Colon (tissue), 2 donors: Measurements from ENCODE around the gene SOD3.

Experiments used
- FAIRE-seq: peaks from 2 replicates; lab custom pipeline; 2012; peaks lifted over from hg19 to GRCh38; lab: Jason Lieb, UNC
- donor health status: control.
- donor health status: control.

The SOD3 gene, protein sequence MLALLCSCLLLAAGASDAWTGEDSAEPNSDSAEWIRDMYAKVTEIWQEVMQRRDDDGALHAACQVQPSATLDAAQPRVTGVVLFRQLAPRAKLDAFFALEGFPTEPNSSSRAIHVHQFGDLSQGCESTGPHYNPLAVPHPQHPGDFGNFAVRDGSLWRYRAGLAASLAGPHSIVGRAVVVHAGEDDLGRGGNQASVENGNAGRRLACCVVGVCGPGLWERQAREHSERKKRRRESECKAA

DNA sequence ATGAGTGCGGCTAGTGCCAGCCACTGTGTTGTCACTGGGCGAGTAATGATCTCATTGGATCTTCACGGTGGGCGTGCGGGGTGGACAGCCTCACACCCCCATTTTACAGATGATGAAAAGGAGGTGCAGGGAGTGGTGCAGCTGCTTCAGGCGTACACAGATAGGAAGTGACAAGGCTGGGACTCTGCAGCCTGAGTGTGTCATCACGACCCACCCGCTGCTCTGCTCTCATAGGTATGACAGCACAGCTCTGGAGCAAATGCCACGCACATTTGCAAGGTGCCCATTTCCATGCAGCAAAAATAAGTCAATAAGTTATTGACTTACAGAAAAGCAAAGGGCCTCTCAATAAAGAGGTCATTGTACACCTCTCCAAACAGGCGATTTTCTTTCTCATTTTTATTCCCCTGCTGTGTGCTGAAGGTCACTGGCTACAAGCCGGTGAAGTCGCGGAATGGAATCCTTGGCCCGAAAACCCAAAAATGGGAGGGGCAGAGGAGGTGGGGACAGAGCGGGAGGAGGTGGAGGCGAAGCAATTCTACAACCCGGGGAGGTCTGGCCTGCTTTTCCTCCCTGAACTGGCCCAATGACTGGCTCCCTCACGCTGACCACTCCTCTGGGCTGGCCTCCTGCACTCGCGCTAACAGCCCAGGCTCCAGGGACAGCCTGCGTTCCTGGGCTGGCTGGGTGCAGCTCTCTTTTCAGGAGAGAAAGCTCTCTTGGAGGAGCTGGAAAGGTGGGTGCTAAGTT lies at the start of gene SOD3:
TSS of gene SOD3 (plus strand) at position 658 of the 750 bp plus-strand sequence. CDS start 3,949 bp downstream, outside the sequence.
- FAIRE-seq = no peak

DNA sequence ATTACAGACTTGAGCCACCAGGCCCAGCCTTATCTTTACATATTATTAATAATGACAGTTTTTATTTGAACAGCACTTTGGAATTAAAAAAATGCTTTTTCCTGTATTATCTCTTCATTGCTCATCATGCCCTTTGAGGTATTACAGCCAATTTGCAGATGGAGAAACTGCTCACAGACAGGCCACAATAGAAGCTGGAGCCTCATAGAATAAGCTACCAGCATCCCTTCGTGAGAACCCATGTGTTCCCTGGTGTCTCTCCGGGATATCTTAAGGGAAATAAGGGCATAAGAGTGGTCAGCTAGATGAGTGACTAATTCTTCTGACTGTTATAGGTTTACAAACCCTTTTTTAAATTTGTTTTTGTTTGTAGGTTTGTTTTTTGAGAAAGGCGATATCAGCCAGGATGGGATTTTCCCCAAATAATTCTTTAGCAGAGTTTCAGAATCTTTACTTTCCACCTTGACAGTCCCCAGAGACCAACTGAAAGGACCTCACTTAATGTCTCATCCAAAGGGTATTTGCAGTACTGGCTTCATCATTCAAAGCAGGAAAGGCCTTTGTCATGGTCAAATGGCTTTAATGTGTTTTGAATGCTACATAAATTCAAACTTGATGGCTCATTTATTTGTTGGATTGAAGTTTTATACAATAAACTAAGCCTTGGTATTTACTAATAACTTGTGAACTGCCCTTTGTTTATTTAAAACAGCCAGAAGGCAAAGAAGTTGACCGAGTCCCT lies 48.0 kb upstream of the SOD3 start:
- no peak for FAIRE-seq

GRCh38 chr4:24748023-24748422 lies 47.4 kb upstream of the SOD3 start:
- FAIRE-seq = no peak

DNA sequence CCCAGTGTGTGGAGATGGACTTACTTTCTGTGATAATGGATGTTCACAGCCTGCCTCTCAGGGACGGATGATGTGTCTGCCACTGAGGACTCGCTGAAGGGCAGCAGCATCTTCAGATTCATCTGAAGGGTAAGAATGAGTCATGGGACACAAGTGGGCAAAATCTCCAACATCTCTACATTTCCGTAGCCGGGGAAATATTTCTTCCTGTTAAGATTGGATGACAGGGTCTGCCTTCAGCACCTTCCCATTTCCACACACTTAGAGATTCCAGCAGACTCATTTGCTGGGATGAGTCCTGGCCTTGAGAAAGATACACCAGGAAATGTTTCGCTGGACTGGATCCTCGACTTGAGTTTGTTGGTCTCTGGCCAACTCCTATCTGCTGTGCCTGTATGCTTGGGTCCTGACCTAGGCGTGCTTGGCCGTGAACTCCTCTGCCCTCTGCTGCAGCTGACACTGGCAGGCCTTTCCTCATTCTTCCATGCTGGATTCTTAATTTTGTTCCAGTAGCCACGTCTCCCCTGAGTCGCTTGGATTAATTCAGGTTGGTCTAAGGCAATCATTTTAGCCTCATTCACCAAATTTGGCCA lies 46.5 kb upstream of the SOD3 start:
- no peak for FAIRE-seq

GRCh38 chr4:24750106-24750505 lies 45.3 kb upstream of the SOD3 start:
- FAIRE-seq = no peak

DNA sequence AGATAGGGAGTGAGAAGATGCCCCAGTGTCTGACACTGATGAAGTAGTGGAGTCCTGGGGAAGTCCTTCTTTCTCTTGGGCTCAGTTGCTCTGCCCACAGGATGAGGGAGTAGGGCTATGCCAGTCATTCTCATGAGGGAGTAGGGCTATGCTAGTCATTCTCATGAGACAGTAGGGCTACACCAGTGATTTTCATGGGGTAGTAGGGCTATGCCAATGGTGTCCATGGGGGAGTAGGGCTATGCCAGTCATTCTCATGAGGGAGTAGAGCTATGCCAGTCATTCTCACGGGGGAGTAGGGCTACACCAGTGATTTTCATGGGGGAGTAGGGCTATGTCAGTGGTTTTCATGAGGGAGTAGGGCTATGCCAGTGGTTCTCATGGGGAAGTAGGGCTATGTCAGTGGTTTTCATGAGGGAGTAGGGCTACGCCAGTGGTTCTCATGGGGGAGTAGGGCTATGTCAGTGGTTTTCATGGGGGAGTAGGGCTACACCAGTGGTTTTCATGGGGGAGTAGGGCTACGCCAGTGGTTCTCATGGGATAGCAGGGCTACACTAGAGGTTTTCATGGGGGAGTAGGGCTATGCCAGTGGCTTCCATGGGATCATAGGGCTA lies 43.3 kb upstream of the SOD3 start:
- no peak for FAIRE-seq

DNA sequence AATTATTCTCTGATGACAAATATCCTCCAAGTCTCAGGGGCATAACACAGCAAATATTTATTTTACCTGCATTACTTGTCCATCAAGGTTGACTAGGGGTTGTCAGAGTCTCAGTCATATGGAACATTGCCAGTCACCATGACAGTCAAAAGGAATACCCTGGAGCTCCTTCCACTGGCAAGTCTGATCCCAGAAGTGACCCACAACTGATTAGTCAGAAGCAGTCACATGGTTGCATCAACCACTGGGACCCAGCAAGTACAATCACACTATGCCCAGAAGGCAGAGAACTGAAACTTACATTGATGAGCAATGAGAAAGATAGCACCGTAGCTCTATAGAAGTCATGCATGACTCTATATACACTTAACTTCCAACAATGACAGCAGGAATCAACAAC lies 41.9 kb upstream of the SOD3 start:
- FAIRE-seq = no peak

GRCh38 chr4:24754571-24754970 lies 40.8 kb upstream of the SOD3 start:
- FAIRE-seq = no peak

DNA sequence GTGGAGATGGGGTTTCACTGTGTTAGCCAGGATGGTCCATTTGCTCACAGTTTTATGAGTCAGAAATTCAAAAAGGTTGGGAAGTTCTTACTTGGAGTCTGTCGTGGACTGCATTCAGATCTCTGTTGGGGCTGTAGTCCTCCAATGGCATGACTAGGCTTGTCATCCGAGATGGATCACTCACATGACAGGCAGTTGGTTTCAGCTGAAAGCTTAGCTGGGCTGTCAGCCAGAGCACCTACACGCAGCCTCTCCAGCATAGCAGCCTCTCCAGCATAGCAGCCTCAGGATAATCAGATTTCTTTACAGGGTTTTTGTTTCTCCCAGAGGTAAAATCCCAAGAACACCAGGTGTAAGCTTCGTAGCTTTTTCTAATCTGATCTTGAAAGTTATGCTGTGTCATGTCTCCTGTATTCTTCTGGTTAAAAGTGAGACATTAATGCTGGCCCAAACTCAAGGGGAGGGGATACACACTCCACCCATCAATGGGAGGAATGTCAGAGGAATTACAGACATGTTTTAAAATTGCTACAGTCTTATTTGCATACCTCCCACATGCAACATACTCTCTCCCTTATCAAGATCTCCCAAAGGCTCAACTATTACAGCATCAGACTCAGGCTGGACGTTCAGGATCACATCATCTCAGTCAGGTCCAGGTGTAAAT lies 31.6 kb upstream of the SOD3 start:
- no peak for FAIRE-seq

DNA sequence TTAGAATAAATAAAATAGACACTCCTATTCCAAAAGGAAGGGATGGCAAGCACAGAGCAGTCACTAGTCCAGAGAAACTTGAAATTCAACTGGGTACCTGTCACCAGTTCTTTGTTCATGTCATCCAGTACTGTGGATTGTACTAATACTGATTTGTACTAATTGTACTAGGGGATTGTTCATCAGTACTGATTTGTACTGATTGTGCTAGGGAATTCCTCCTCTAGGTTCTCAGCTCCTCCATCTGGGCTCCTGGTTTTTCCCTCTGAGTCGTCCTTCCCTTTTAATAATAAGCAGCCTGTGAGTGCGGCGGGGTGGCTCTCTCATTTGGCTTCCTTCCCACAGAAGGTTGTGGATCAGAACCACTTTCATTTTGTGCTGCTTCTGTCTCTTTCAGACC lies 31.0 kb upstream of the SOD3 start:
- no peak for FAIRE-seq

DNA sequence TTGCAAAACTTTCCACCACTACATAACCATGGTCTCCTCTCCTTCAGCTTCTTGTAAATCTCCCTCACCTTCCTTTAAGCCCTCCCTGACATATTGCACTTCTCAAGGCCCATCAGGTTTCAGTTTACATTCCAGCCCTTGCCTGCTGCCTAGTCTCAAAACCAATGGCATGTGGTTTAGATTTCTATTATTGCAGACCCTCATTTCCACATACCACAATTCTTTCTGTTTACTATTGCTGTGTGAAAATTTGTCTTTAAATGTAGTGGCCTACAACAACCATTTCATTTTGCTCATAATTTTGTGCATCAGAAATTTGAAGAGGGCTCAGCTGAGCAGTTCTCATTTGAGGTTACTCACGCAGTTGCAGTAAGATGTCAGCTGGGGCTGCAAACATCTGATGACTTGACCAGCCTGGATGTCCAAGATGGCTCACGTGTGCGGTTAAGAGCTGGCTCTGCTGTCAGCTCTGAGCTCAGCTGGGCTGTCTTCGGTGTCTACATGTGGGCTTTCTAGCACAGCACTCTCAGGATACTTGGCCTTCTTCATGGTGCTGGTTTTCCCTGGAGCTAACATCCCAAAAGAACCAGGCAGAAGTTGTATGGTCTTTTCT lies 29.9 kb upstream of the SOD3 start:
- no peak for FAIRE-seq

DNA sequence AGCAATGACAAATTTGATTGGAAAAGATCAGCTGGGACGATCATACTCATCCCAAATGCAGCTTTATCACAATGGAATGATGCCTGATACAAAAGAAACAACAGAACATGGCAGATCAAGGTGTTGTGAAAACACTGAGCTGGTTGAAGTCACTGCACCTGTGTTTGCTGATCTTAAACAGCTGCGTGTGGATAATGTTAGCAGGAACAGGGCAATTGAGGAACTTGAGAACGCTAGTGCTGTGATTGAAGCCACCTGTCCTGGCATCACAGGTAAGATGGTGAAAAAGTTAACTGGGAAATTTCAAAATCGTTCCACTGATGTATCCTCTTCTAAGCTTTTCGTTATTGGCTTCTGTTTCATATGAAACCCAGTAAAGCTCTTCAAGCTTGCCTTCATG lies 27.4 kb upstream of the SOD3 start:
- no peak for FAIRE-seq

GRCh38 chr4:24768604-24769003 lies 26.8 kb upstream of the SOD3 start:
- FAIRE-seq = no peak

DNA sequence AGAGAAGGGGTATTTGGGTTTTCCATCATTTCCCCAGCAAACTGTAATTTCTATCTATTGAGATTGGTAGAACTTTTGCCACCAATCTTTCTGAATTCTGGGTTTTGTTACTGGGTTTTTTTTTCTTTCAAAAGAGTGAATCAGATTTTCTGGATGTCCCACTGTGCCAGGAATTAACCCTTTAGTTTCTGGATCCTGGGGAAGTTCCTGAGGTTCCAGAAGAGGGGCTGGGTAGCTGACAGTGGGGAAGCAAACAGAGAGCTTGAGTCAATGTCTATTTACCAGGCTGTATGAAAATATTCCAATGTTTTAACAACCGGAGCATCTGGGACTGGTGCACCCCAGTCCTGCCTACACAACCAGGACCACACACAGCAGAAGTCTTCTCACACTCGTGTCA lies 25.8 kb upstream of the SOD3 start:
- FAIRE-seq = no peak

DNA sequence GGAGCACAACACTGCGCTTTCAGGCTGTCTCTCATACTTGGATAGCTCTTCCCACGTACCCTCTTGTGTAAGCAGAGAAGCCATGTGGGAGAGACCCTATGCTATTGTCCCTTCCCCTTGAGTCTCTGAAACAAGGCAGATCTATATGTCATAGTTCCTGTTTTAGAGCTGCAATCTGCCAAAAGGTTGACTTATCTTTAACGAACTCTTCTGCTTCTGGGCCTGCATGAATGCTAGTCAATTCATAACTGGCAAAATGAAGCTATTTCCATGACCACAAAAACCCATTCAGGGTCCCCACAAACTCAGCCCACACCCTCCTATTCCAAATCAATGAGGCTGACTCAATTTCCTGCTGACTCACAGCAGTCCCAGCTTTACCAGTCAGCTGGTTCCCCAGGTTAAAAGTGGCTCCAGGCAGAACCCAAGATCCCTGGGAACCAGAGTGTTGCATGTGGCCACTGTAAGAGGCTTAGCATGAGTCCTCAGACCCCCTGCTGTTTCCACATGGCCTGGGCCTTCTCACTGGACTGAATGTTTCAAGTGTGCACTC lies 25.3 kb upstream of the SOD3 start:
- no peak for FAIRE-seq

- FAIRE-seq = no peak
These were observed 24.7 kb upstream of the SOD3 start for GRCh38 chr4:24770667-24771066.

DNA sequence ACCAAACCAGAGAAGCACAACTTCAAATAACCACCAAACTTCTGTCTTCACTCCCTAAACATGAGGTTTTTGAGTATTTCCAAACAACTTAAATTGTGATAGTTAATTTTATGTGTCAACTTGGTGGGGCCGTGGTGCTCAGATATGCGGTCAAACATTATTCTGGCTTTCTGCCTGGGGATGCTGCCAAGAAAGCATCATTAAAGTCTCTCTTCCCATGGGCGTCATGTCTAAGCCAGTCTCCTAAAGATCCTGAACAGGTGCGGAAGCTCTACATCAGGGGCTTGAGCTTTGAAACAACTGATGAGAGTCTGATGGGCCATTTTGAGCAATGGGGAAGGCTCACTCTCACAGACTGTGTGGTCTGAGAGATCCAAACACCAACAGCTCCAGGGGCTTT lies 24.1 kb upstream of the SOD3 start:
- FAIRE-seq = no peak

DNA sequence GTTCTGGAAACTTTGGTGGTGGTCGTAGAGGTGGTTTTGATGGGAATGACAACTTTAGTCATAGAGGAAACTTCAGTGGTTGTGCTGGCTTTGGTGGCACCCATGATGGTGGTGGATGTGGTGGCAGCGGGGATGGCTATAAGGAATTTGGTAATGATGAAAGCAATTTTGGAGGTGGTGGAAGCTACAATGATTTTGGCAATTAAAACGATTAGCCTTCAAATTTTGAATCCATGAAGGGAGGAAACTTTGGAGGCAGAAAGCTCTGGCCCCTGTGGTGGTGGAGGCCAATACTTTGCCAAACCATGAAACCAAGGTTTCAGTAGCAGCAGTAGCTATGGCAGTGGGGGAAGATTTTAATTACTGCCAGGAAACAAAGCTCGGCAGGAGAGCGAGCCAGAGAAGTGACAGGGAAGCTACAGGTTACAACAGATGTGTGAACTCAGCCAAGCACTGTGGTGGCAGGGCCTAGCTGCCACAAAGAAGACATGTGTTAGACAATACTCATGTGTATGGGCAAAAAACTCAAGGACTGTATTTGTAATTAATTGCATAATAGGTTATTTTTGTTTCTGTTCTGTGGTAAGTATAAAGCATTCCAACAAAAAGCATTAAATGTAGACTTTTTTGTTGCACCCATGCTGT lies 23.2 kb upstream of the SOD3 start:
- FAIRE-seq = no peak

DNA sequence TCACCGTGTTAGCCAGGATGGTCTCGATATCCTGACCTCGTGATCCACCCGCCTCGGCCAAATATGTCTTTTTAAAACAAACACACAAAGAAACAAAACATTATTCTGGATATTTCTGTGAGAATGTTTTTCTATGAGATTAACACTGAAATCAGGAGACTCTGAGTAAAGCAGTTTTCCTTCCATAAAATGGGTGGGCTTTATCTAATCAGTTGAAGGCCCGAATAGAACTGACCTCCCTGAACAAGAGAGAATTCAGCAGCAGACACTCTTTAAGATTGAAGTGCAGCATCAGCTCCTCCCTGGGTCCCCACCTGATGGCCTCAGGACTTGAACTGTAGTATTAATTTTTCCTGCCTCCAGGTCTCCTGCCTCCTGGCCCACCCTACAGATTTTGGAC lies 22.4 kb upstream of the SOD3 start:
- FAIRE-seq = no peak

GRCh38 chr4:24774452-24774851 lies 20.9 kb upstream of the SOD3 start:
- no peak for FAIRE-seq
